HG02884 (cell line): ENCODE results near the gene CDH15.
A peak's percentile ranks its signal among the peaks of the same experiment; 100 is the strongest.
"Not testable (repeated sequence)": the region's sequence is repeated elsewhere in the genome, so short reads cannot be mapped to it uniquely, and the experiment has no call there.

Experiments
- ATAC-seq: cut with Tn5 transposase; IDR thresholded peaks from one replicate; pipeline ENCODE4 v1.9.1; 2021; ENCODE audit warnings: mild to moderate bottlenecking, moderate library complexity; ENCODE audit not compliant: unreplicated experiment

The CDH15 gene

DNA sequence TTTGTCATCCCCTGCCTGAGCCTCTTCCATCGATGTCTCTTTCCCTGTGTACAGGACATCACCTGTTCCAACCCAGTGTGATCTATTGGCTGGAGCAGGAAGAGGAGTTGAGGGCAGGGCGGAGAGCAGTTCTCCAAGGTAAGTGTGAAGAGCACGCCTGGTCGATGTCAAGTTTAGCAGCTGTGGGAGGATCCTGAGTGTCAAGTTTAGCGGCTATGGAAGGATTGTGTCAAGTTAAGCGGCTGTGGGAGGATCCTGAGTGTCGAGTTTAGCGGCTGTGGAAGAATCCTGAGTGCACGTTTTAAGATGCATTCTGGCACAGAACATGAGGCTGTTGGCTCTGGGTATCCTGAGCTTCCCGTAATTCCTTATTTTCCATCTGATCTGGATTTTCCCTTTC lies 53.1 kb downstream of the CDH15 start:
- ATAC-seq: no peak

DNA sequence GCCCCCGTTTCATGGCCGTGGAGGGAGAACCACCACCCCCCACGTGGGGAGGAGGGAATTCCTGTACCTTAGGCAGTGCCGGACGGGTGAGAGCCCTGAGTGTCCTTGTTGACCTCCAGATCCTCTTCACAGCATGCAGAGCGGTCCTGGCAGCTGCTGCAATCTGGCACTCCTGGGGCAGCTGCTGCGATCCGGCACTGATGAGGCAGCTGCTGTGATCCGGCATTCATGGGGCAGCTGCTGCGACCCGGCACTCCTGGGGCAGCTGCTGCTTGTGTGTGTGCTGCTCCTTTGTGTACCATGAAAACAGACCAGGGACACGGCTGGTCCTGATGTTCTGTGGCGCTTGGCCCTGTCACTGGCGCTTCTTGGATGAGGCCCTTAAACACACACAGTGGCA lies 58.7 kb downstream of the CDH15 start:
- ATAC-seq: no peak

DNA sequence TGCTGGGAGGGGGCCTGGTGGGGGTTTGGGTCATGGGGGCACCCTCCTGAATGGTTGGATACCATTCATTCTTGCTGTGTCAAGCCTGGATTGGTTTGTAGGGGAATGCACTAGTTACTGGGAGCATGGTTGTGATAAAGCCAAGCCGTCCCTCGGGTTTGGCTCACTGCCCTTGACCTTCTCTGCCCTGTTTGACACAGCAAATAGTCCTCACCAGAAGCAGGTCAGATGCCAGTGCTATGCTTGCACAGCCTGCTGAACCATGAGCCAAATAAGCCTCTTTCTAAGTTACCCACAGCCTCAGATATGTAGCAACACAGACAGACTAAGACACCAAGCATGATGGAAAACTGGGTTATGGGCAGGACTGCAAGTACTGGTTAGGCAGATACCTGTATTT lies 60.6 kb downstream of the CDH15 start:
- no peak for ATAC-seq

DNA sequence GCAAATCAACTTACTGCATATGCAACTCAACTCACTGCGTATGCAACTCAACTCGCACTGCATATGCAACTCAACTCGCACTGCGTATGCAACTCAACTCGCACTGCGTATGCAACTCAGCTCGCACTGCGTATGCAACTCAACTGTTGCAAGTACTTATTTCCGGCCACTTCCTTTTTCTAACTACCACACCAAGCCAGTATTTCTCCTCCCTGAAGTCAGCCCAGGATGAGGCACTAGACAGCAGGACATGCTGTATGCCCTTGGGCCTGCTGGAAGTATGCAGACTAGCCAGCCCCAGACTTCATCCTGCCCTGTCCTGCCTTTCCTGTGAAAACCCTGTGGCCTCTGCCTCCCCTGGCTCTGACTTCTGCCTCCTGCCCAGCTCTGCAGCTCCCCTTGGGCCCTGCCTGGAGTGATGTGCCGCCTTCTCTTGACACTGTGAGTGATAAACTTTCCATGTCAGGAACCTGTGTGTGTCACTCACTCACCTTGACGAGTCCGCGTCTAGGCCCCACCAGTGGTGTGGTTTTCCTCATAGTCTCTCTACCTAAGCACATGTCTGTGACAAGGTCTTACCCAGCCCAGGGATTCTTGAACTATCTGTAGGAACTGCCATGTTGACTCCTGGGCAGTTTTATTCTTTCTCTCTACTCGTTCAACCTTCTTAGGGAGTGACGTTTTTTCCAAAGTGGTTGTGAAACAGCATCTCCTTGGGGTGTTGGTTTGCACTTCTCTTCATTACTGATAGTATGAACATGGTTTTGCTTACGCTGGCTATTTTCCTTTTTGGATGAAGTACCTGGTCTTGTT lies 62.3 kb downstream of the CDH15 start:
- ATAC-seq: no peak

DNA sequence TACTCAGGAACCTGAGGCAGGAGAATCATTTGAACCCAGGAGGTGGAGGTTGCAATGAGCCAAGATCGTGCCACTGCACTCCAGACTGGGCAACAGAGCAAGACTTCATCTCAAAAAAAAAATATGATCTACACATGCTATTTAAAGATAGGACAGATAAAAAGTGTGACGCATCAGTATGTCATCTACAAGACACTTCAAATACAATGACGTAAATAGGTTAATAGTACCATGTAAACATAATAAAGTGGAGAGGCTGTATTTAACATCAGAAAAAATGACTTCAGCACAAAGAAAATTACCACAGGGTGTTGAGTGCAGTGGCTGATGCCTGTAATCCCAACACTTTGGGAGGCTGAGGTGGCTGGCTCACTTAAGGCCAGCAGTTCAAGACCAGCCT lies 66.2 kb downstream of the CDH15 start:
- no peak for ATAC-seq

DNA sequence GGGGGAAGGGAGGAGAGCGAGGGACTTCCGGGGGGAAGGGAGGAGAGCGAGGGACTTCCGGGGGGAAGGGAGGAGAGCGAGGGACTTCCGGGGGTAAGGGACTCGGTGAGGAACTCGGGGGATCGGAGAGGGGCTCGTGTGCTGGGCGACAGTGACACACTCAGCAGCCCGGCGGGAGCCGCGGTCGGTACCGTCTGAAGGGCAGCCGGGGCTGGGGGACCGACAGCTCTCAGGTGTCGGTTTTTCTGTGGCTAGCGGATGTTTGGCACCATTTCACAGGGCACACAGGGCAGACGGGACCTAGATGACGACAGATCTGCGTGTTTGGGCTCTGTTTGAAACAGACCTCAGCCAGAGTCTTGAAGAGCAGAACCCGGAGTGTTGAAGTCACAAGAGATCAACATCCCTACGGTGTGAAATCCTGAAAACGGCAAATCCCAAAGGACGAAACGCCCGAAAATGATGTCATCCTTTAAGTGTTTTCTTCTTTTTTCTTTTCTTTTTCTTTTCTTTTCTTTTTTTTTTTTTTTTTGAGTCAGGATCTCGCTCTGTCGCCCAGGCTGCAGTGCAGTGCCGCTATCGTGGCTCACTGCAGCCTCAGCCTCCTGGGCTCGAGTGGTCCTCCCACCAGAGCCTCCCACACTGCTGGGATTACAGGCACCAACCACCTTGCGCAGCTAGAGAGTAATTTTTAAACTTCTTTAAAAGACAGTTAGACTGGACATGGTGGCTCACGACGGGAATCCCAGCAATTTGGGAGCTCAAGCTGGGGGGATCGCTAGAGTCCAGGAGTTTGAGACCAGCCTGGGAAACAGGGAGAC lies 69.8 kb downstream of the CDH15 start:
- peak; percentile 43 for ATAC-seq

DNA sequence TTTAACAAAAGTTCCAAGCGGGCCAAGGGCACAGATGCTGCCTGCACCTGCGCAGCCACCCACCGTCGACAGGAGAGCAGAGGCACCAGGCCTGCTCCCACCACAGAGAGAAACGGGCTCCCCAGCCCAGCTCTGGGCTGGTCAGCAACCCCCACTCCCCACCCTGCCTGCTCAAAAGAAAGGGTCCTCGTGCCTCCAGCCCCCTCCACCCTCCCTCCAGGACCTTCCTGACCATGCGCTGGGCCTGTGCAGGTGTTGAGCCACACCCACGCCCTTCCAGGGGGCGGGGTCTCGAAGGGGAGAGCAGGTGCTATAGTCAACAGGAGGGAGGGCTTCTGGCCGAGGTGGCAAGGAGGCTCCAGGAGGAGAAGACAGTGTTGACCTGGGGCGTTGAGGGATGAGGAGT lies 71.2 kb downstream of the CDH15 start:
- ATAC-seq: no peak

DNA sequence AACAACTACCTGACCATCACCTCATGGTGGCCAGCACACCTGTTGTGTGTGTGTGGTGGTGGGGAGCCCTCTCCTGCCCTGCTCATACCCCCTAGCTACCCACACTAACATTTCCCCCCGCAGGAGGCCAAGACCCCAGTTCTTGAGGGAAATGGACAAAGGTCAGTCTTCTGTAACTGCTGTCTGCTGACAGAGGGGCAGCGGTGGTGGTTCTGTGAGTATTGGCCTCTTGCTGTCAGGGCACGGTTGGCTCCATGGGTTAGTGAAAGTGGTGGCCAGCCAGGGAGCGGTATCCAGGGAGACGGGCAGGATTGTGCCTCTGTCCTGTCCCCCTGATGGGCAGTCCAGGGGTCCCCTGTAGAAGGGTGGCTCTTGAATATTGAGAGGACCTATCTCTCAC lies 72.1 kb downstream of the CDH15 start:
- no peak for ATAC-seq

DNA sequence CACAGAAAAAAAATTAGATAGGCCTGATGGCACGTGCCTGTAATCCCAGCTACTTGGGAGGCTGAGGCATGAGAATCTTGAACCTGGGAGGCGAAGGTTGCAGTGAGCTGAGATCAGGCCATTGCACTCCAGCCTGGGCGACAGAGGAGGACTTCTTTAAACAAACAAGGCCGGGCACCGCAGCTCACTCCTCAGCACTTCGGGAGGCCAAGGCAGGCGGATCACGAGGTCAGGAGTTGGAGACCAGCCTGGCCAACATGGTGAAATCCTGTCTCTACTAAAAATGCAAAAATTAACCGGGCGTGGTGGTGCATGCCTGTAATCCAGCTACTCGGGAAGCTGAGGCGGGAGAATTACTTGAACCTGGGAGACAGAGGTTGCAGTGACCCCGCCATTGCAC lies 72.7 kb downstream of the CDH15 start:
- ATAC-seq: not testable (repeated sequence)

DNA sequence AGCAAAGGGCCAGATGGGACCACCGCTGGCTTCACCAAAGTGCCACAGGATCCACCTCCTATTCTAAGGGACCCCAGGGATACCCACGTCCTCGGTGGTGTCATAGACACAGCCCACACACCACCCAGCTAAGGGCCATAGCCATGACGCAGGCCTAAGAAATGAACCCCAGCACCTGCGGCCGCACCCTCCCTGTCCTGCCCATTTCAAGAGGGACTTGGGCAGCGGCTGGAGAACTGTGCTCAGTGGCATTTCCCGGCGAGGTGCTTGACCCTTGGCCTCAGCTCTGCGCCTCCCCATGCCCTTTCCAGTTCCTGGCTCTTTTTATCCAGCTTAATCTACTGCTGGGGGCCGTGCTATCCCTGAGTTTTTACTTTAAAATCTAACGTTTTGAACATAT lies 73.2 kb downstream of the CDH15 start:
- ATAC-seq: no peak
